Measurements from ENCODE around the gene GATB.

DNA sequence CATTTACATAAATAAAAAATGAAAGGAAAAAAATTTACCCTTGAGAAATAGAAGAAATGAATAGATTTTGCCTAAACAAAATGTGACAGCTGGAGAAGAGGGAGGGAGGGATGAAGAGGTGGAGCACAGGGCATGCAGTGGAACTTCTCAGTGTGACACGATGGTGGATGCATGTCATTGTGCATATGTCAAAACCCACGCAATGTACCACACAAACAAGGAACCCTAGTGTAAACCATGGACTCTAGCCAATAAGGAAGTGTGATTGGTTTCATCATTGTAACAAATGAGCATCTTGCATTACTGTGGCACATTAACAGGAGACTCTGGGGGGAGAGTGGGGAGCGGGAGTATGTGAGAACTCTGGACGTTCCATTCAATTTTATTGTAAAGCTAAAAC is 58.6 kb downstream of the GATB start:
- TF ChIP-seq, protein P1, sequence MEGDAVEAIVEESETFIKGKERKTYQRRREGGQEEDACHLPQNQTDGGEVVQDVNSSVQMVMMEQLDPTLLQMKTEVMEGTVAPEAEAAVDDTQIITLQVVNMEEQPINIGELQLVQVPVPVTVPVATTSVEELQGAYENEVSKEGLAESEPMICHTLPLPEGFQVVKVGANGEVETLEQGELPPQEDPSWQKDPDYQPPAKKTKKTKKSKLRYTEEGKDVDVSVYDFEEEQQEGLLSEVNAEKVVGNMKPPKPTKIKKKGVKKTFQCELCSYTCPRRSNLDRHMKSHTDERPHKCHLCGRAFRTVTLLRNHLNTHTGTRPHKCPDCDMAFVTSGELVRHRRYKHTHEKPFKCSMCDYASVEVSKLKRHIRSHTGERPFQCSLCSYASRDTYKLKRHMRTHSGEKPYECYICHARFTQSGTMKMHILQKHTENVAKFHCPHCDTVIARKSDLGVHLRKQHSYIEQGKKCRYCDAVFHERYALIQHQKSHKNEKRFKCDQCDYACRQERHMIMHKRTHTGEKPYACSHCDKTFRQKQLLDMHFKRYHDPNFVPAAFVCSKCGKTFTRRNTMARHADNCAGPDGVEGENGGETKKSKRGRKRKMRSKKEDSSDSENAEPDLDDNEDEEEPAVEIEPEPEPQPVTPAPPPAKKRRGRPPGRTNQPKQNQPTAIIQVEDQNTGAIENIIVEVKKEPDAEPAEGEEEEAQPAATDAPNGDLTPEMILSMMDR (optimal IDR thresholded peaks at IDR 0.05 in 1 of 3, IDR thresholded peaks at IDR 0.05 in 1 of 3, conservative IDR thresholded peaks at IDR 0.05 in 1 of 3; ENCODE audit: extremely low read depth in 1 of 3, insufficient read depth in 2 of 3, low read length in 3 of 3), result no peak
- TF ChIP-seq EZH2 (IDR thresholded peaks at IDR 0.05; ENCODE audit: low read length), result no peak

Measured in keratinocyte (primary cell).